ENCODE measurements around the gene OR2T1.
"Not testable (repeated sequence)": the region's sequence is repeated elsewhere in the genome, so short reads cannot be mapped to it uniquely, and the experiment has no call there.

GRCh38 chr1:248450466-248451145 is 47.8 kb downstream of the OR2T1 start:
- TF ChIP-seq, protein P1, sequence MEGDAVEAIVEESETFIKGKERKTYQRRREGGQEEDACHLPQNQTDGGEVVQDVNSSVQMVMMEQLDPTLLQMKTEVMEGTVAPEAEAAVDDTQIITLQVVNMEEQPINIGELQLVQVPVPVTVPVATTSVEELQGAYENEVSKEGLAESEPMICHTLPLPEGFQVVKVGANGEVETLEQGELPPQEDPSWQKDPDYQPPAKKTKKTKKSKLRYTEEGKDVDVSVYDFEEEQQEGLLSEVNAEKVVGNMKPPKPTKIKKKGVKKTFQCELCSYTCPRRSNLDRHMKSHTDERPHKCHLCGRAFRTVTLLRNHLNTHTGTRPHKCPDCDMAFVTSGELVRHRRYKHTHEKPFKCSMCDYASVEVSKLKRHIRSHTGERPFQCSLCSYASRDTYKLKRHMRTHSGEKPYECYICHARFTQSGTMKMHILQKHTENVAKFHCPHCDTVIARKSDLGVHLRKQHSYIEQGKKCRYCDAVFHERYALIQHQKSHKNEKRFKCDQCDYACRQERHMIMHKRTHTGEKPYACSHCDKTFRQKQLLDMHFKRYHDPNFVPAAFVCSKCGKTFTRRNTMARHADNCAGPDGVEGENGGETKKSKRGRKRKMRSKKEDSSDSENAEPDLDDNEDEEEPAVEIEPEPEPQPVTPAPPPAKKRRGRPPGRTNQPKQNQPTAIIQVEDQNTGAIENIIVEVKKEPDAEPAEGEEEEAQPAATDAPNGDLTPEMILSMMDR (IDR thresholded peaks at IDR 0.05), result not testable (repeated sequence)
- TF ChIP-seq POLR2AphosphoS5, EP300, POLR2A (IDR thresholded peaks at IDR 0.05): not testable (repeated sequence)

All from gastroesophageal sphincter (tissue), 3 donors.